Measurements from ENCODE around the gene KCTD3.
A peak's percentile ranks its signal among the peaks of the same experiment; 100 is the strongest.

KCTD3 gene

DNA sequence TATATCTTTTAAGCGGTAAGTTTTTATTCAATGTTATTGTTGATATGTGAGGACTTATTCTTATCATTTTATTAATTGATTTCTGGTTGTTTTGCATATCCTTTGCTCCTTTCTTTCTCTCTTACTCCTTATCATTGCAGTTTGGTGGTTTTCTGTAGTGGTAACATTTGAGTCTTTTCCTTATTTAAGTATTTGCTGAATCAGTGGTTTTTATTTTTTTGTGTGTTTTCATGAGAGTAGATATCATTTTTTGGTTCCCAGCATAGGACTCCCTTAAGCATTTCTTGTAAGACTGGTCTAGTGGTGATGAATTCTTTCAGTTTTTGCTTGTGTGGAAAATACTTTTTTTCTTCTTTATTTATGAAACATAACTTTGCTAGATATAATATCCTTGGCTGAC lies 12.2 kb upstream of the KCTD3 start:
- no peak overlapping the region for H3K4me3 ChIP-seq (ENCODE audit: low read length)
- no peak for DNase-seq (ENCODE audit: low read depth)
- TF ChIP-seq, protein P1, sequence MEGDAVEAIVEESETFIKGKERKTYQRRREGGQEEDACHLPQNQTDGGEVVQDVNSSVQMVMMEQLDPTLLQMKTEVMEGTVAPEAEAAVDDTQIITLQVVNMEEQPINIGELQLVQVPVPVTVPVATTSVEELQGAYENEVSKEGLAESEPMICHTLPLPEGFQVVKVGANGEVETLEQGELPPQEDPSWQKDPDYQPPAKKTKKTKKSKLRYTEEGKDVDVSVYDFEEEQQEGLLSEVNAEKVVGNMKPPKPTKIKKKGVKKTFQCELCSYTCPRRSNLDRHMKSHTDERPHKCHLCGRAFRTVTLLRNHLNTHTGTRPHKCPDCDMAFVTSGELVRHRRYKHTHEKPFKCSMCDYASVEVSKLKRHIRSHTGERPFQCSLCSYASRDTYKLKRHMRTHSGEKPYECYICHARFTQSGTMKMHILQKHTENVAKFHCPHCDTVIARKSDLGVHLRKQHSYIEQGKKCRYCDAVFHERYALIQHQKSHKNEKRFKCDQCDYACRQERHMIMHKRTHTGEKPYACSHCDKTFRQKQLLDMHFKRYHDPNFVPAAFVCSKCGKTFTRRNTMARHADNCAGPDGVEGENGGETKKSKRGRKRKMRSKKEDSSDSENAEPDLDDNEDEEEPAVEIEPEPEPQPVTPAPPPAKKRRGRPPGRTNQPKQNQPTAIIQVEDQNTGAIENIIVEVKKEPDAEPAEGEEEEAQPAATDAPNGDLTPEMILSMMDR (IDR thresholded peaks at IDR 0.05; ENCODE audit: insufficient read depth, low read depth, low read length, missing control alignments) = no peak

DNA sequence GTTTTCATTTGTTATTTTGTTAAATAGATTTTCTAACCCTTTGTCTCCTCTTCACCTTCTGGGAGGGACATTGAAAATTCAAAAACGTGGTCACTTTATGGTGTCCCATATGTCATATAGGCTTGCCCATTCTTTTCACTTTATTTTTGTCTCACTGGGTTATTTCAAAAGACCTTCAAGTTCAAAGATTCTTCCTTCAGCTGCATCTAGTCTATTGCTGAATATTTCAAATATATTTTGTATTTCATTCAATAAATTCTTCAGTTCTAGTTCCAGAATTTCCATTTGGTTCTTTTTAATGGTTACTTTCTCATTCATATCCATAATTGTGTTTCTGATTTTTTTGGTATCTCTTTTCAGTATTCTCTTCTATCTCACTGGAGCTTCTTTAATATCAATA lies 11.6 kb upstream of the KCTD3 start:
- no peak overlapping the region for H3K4me3 ChIP-seq (ENCODE audit: low read length)
- DNase-seq (ENCODE audit: low read depth) = no peak
- TF ChIP-seq, protein P1 (IDR thresholded peaks at IDR 0.05; ENCODE audit: insufficient read depth, low read depth, low read length, missing control alignments) = no peak

DNA sequence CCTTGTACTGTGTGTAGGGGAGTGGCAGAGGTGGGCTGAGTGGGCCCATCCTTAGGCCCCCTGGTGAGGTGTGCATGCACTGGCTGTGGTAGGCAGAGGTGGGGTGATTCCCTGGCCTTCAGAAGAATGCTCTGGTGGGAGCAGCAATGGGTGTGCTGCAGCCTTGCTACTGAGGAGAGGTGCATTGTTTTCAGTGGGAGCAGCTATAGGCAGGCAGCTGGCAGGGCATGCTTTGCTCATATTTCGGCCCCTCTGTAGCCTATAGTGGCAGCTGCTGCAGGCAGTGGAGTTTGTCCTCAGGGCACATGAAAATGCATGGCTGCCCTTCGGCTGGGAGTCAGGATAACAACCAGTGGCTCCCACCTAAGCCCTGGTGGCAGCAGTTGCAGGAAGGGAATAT lies 10.1 kb upstream of the KCTD3 start:
- TF ChIP-seq, protein P1 (IDR thresholded peaks at IDR 0.05; ENCODE audit: insufficient read depth, low read depth, low read length, missing control alignments) = no peak
- DNase-seq (ENCODE audit: low read depth) = no peak

DNA sequence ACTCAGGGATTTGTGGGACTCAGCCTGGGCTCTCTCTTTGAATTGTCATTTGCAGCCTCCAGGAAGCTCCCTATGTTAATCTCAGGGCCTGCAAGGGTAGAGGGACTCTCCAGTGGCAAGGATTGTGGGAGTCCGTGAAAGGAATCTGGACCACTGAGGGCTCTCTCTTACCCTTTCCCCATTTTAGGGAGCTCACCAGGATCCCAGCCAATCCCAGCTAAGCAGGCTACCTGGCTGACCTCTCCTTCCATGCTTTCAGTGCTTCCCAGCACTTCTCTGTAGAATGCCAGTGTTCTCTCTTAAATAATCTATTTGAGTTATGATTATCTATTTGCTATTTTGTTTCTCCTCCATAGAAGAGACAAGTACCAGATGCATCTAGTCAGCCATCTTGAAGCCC lies 9.6 kb upstream of the KCTD3 start:
- TF ChIP-seq, protein P1 (IDR thresholded peaks at IDR 0.05; ENCODE audit: insufficient read depth, low read depth, low read length, missing control alignments) = no peak
- DNase-seq (ENCODE audit: low read depth) = no peak
- no peak overlapping the region for H3K4me3 ChIP-seq (ENCODE audit: low read length)

More for the DNA sequence above, 10.1 kb upstream of the KCTD3 start:
- H3K4me3 ChIP-seq (ENCODE audit: low read length) = no peak overlapping the region

DNA sequence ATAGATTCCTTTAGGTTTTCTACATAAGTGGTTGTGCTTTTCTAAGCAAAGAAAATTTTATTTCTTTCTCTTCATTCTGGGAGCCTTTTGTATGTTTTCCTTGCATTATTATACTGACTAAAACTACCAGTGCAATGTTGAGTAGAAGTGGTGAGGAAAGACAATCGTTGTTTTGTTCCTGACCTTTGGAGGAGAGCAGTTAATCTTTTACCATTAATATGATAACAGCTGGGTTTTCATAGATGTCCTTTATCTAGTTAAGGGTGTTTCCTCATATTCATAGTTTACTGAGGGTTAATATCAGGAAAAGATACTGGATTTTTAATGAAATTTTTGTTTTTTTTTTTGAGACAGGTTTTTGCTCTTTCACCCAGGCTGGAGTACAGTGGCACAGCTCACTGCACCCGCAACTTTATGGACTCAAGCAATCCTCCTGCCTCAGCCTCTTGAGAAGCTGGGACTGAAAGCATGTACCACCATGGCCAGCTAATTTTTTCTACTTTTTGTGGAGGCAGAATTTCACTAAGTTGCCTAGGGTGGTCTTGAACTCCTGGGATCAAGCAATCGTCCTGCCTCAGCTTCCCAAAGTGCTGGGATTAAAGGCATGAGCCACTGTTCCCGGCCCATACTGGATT lies 9.0 kb upstream of the KCTD3 start:
- no peak overlapping the region for H3K4me3 ChIP-seq (ENCODE audit: low read length)
- no peak for DNase-seq (ENCODE audit: low read depth)
- TF ChIP-seq, protein P1 (IDR thresholded peaks at IDR 0.05; ENCODE audit: insufficient read depth, low read depth, low read length, missing control alignments) = no peak

DNA sequence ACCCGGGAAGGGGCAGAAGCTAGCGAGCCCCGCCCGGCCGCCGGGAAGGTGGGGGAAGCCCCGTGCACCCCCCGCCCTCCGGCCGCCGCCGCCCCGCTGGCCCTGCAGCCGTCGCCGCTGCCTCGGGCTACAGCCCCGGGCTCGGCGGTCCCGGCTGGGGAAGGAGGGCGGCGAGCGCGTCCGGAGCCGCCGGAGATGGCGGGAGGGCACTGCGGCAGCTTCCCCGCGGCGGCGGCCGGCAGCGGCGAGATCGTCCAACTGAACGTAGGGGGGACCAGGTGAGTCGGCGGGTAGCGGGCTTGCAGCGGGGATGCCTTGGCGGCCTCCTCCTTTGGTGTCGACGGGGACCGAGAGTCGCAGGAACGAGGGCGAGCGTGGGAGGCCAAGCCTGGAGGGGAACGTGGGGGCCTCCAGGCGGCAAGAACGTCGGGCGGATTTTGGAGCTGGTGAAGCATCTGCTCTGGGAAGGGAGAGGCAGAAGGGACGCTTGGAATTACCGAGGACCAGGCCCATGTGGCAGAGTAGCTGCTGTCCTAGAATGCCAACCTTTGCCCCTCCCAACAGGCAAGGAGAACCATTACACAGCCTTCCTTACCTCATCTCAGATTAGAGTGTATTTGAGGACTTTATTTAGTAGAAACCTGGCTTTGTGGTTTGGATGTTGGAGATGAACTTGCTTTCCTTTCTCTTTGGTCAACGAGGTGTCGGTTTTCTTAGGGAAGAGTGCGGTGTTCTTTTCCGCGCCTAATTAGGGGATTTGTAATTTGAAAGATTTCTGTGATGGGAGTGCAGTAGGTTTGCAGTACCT lies 591 bp downstream of the KCTD3 start:
- TF ChIP-seq, protein P1 (IDR thresholded peaks at IDR 0.05; ENCODE audit: insufficient read depth, low read depth, low read length, missing control alignments) = no peak
- H3K4me3 ChIP-seq (ENCODE audit: low read length) = peak overlapping the region; percentile 80

More for the DNA sequence above, 591 bp downstream of the KCTD3 start:
- DNase-seq (ENCODE audit: low read depth) = peak; percentile 56
